Left ventricle myocardium inferior (tissue), 1 donor: Measurements from ENCODE around the gene RBM47. TPM values are rescaled to one million over a fixed set of nuclear protein-coding genes. Genes with fewer than 3 reads are reported as not detected.

Source experiments
- DNase-seq: peaks from one replicate; pipeline ENCODE4 v3.0.0-alpha.2; 2020
- H3K27ac ChIP-seq: fragments of 200-600 bp; replicated peaks from 2 replicates; pipeline ENCODE4 v1.8.0; 2021
- H3K27me3 ChIP-seq: fragments of 200-600 bp; 2 replicates; pipeline ENCODE4 v1.8.0; 2021; ENCODE audit warnings: low read depth
- H3K36me3 ChIP-seq: fragments of 200-600 bp; 2 replicates; pipeline ENCODE4 v1.8.0; 2021
- H3K4me1 ChIP-seq: fragments of 200-600 bp; 2 replicates; pipeline ENCODE4 v1.8.0; 2021
- H3K4me3 ChIP-seq: fragments of 200-600 bp; 2 replicates; pipeline ENCODE4 v1.8.0; 2021; ENCODE audit warnings: mild to moderate bottlenecking, moderate library complexity
- H3K9me3 ChIP-seq: fragments of 200-600 bp; replicated peaks from 2 replicates; pipeline ENCODE4 v1.8.0; 2021
- intact Hi-C: fragments of 100-400 bp; cut with micrococcal nuclease; formaldehyde crosslinking; loops from one replicate; pipeline ENCODE4 v1.11.0; 2022
- total RNA-seq: library from RNA; stranded (reverse); fragmentation: NEBNext Ultra II Directional; extraction: Animal tissue kit (Norgen Biotek cat#: 25700); gene quantifications from one replicate; pipeline ENCODE4 v1.2.1, GENCODE V29; 2021
- TF ChIP-seq, protein P1 (sequence below): fragments of 200-600 bp; IDR thresholded peaks from 2 replicates; pipeline ENCODE4 v1.8.0; 2021; ENCODE audit warnings: antibody characterized with exemption, mild to moderate bottlenecking, borderline replicate concordance
- donor health status: DM: no; HTN: yes; CAD: no; lungs with severe emphysema.

The RBM47 gene
- total RNA-seq, 1 donor from 2014 or later, result 2.7 TPM

DNA sequence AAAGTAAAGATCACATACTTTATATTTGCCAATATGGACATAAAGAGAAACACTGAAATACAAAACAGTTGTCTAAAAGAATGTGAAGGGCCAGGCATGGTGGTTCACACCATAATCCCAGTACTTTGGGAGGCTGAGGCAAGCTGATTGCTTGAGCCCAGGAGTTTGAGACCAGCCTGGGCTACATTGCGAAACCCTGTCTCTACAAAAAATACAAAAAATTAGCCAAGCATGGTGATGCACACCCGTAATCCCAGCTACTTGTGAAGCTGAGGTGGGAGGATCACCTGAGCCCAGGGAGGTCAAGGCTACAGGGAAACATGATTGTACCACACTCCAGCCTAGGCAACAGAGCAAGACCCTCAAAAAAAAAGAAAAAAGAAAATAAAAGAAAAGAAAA, 11.8 kb downstream of the RBM47 start:
- no peaks in the 10 kb centered on the region for H3K9me3 ChIP-seq
- peaks cover 14% of the 10 kb centered on the region for H3K27me3 ChIP-seq
- no peak overlapping the region for H3K27ac ChIP-seq
- no peaks in the 10 kb centered on the region for H3K36me3 ChIP-seq
- H3K4me1 ChIP-seq, result no peaks in the 10 kb centered on the region
- intact Hi-C loops, result no loop called here
- TF ChIP-seq, protein P1, sequence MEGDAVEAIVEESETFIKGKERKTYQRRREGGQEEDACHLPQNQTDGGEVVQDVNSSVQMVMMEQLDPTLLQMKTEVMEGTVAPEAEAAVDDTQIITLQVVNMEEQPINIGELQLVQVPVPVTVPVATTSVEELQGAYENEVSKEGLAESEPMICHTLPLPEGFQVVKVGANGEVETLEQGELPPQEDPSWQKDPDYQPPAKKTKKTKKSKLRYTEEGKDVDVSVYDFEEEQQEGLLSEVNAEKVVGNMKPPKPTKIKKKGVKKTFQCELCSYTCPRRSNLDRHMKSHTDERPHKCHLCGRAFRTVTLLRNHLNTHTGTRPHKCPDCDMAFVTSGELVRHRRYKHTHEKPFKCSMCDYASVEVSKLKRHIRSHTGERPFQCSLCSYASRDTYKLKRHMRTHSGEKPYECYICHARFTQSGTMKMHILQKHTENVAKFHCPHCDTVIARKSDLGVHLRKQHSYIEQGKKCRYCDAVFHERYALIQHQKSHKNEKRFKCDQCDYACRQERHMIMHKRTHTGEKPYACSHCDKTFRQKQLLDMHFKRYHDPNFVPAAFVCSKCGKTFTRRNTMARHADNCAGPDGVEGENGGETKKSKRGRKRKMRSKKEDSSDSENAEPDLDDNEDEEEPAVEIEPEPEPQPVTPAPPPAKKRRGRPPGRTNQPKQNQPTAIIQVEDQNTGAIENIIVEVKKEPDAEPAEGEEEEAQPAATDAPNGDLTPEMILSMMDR, result no peak
- no peak overlapping the region for H3K4me3 ChIP-seq
- no peak for DNase-seq

DNA sequence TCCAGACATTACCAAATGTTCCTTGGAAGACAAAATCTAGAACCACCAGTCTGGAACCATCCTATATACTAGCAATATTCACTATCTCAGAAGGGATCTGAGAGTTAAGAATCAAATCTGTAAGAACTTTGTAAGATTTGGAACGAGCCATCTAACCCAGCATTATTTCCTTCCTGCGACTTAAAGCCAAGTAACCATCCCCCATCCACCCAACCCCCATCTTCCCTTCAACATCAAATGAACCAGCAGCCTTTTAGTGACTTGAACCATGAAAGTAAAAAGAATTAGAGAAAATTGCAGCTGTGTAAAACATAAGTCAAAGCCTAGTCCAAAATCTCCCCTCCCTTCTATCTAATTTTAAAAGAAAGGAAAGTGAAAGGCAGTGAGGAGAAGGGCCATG, 15.6 kb downstream of the RBM47 start:
- H3K27me3 ChIP-seq, result peaks cover 14% of the 10 kb centered on the region
- H3K36me3 ChIP-seq, result no peaks in the 10 kb centered on the region
- H3K4me1 ChIP-seq, result no peaks in the 10 kb centered on the region
- DNase-seq, result no peak
- intact Hi-C loops, result no loop called here
- TF ChIP-seq, protein P1, result no peak
- no peaks in the 10 kb centered on the region for H3K9me3 ChIP-seq
- no peak overlapping the region for H3K27ac ChIP-seq
- H3K4me3 ChIP-seq, result no peak overlapping the region

DNA sequence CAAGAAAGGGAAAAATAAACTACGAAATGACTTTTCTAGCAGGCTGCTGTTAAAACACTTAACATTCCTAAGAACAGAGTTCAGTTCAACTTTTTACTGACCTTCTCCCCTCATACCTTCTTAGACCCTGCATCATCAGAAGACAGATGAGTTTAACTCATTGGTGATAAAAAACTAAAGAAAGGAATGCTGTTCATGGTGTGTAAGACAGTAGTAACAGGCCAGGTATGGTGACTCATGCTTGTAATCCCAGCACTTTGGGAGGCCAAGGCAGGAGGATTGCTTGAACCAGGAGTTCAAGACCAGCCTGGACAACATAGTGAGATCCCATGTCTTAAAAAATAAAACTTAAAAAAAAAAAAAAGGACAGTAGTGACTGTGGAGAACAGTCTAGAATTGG, 16.2 kb downstream of the RBM47 start:
- H3K4me3 ChIP-seq, result no peak overlapping the region
- intact Hi-C loops, result no loop called here
- no peak for DNase-seq
- H3K36me3 ChIP-seq, result no peaks in the 10 kb centered on the region
- TF ChIP-seq, protein P1, result no peak
- peaks cover 20% of the 10 kb centered on the region for H3K27me3 ChIP-seq
- H3K27ac ChIP-seq, result no peak overlapping the region
- no peaks in the 10 kb centered on the region for H3K9me3 ChIP-seq
- no peaks in the 10 kb centered on the region for H3K4me1 ChIP-seq

DNA sequence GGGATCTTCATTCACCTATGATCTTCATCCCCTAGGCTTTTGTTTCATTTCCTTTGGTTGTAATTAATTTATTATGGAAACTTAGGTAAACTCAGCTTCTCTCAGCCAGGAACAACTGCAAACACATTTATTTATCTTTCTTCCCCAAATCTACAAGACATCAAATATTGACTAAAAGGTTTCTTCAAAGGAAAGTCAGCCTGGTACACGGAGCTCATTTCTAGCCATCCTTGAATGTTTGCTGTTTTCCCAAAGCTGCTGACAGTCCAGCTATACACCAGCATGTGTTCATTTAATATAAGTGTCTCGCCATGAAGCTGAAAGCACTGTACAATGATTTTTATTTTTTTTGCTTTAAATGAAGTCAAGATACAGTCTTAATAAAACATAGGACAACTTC, 16.8 kb downstream of the RBM47 start:
- Histone ChIP-seq H3K27ac (no peak overlapping the region), H3K27me3 (peaks cover 21% of the 10 kb centered on the region), H3K36me3 (no peaks in the 10 kb centered on the region), H3K9me3 (no peaks in the 10 kb centered on the region), H3K4me1 (no peaks in the 10 kb centered on the region), H3K4me3 (no peak overlapping the region)
- DNase-seq, result no peak
- intact Hi-C loops, result no loop called here
- TF ChIP-seq, protein P1, result no peak

DNA sequence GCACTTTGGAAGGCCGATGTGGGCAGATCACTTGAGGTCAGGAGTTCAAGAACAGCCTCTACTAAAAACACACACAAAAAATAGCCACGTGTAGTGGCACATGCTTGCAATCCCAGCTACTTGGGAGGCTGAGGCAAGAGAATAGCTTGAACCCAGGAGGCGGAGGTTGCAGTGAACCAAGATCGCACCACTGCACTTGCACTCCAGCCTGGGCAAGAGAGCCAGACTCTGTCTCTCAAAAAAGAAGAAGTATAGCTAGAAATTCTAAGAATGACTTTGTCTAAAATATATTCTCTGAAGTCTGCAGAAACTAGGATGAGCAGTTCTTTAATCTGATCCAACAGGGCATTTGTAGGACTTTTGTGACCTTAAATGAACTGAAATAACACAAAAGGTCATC, 17.4 kb downstream of the RBM47 start:
- intact Hi-C loops, result no loop called here
- no peak overlapping the region for H3K27ac ChIP-seq
- TF ChIP-seq, protein P1, result no peak
- DNase-seq, result no peak
- no peak overlapping the region for H3K4me3 ChIP-seq
- H3K4me1 ChIP-seq, result no peaks in the 10 kb centered on the region
- no peaks in the 10 kb centered on the region for H3K9me3 ChIP-seq
- no peaks in the 10 kb centered on the region for H3K36me3 ChIP-seq
- peaks cover 25% of the 10 kb centered on the region for H3K27me3 ChIP-seq

DNA sequence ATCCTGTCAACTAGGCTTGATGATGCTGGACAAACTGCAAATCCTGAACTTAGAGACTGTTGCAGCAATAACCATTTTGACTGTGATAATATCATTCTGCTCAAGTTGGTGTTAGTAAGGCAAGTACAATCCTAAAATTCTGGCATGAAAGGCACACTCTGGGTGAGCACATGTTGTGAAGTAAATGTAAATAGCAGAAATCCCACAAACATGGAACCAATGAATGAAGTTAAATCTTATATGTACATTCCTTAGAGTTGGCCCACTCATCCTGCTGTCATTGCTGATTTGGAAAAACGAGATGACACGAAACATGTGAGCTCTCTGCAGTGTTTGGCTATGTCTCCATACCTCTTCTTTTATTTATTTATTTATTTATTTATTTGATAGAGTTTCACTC, 21.0 kb downstream of the RBM47 start:
- Histone ChIP-seq H3K27me3 (peaks cover 32% of the 10 kb centered on the region), H3K4me1 (no peaks in the 10 kb centered on the region), H3K4me3 (no peak overlapping the region), H3K27ac (no peak overlapping the region), H3K36me3 (no peaks in the 10 kb centered on the region), H3K9me3 (no peaks in the 10 kb centered on the region)
- intact Hi-C loops, result no loop called here
- TF ChIP-seq, protein P1, result no peak
- no peak for DNase-seq
